ENCODE data around the gene PDCD2L. TPM values are rescaled to one million over a fixed set of nuclear protein-coding genes. Genes with fewer than 3 reads are reported as not detected.

The PDCD2L gene
- total and polyA plus RNA-seq, 9 of the 15 experiments (the other 6 are each of a cell fraction or from before 2014, with no cell fraction given) = 12.1 to 68.5 (median 56.3) TPM

- no peak overlapping the region for H3K4me2 ChIP-seq (ENCODE audit: insufficient read depth, low read length)
- H3K9me1 ChIP-seq (ENCODE audit: control insufficient read depth, insufficient read depth, low read length) = no peaks in the 10 kb centered on the region
- no peaks in the 10 kb centered on the region for H3K4me1 ChIP-seq (replicated peaks in 1 of 2; ENCODE audit: control insufficient read depth in 2 of 2, insufficient read depth in 2 of 2, low read length in 2 of 2)
- TF ChIP-seq TAF7 (tag; IDR thresholded peaks at IDR 0.05) (no peak), ETV1 (tag; conservative IDR thresholded peaks at IDR 0.05; ENCODE audit: low read depth) (no peak), ZNF212 (CRISPR knock-in tag; IDR thresholded peaks at IDR 0.05) (no peak), TCF7 (IDR thresholded peaks at IDR 0.05; ENCODE audit: borderline replicate concordance) (no peak), ZNF174 (CRISPR knock-in tag; IDR thresholded peaks at IDR 0.05) (no peak), ZNF561 (CRISPR knock-in tag; conservative IDR thresholded peaks at IDR 0.05) (no peak), MYNN (IDR thresholded peaks at IDR 0.05) (no peak), MYNN (CRISPR knock-in tag; IDR thresholded peaks at IDR 0.05) (no peak), NR2C2 (CRISPR knock-in tag; IDR thresholded peaks at IDR 0.05) (no peak), NR2C2 (tag; IDR thresholded peaks at IDR 0.05) (no peak), MAFF (IDR thresholded peaks at IDR 0.05; ENCODE audit: low read length) (no peak), NR2F6 (CRISPR knock-in tag; IDR thresholded peaks at IDR 0.05) (no peak), RBM14 (IDR thresholded peaks at IDR 0.05; ENCODE audit: borderline replicate concordance, insufficient read depth, low read depth, low read length) (no peak), FOXJ3 (CRISPR knock-in tag; IDR thresholded peaks at IDR 0.05) (no peak), CBX3 (IDR thresholded peaks at IDR 0.05; ENCODE audit: borderline replicate concordance in 1 of 2, low read length in 2 of 2) (no peak), ZNF780A (CRISPR knock-in tag; IDR thresholded peaks at IDR 0.05) (no peak)
- TF ChIP-seq, protein P1, sequence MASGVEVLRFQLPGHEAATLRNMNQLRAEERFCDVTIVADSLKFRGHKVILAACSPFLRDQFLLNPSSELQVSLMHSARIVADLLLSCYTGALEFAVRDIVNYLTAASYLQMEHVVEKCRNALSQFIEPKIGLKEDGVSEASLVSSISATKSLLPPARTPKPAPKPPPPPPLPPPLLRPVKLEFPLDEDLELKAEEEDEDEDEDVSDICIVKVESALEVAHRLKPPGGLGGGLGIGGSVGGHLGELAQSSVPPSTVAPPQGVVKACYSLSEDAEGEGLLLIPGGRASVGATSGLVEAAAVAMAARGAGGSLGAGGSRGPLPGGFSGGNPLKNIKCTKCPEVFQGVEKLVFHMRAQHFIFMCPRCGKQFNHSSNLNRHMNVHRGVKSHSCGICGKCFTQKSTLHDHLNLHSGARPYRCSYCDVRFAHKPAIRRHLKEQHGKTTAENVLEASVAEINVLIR (CRISPR knock-in tag; IDR thresholded peaks at IDR 0.05) = no peak
- TF ChIP-seq, protein P2, sequence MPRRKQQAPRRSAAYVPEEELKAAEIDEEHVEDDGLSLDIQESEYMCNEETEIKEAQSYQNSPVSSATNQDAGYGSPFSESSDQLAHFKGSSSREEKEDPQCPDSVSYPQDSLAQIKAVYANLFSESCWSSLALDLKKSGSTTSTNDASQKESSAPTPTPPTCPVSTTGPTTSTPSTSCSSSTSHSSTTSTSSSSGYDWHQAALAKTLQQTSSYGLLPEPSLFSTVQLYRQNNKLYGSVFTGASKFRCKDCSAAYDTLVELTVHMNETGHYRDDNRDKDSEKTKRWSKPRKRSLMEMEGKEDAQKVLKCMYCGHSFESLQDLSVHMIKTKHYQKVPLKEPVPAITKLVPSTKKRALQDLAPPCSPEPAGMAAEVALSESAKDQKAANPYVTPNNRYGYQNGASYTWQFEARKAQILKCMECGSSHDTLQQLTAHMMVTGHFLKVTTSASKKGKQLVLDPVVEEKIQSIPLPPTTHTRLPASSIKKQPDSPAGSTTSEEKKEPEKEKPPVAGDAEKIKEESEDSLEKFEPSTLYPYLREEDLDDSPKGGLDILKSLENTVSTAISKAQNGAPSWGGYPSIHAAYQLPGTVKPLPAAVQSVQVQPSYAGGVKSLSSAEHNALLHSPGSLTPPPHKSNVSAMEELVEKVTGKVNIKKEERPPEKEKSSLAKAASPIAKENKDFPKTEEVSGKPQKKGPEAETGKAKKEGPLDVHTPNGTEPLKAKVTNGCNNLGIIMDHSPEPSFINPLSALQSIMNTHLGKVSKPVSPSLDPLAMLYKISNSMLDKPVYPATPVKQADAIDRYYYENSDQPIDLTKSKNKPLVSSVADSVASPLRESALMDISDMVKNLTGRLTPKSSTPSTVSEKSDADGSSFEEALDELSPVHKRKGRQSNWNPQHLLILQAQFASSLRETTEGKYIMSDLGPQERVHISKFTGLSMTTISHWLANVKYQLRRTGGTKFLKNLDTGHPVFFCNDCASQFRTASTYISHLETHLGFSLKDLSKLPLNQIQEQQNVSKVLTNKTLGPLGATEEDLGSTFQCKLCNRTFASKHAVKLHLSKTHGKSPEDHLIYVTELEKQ (CRISPR knock-in tag; IDR thresholded peaks at IDR 0.05) = no peak
- CTCF ChIA-PET (ENCODE audit: low intra/inter-chr PET ratio) = no interaction called here
- DNase-seq (ENCODE audit: extremely low read depth in 1 of 4, low spot score in 3 of 4) (no peak), ATAC-seq (no peak), FAIRE-seq (no peak)
- POLR2A ChIA-PET = interaction anchor here (0.8 to 0.9 kb wide), 3 partner anchors 14 to 17 kb away, joined by 3 to 6 read pairs (median 3); partner anchors contain the start of gene UBA2
- H3K9ac ChIP-seq (ENCODE audit: insufficient read depth in 1 of 2, low read depth in 2 of 2, low read length in 2 of 2) = no peak overlapping the region; a peak in 1 of 4 replicates
- no TSS peak for BruUV-seq (replicated peaks)
- no peaks in the 10 kb centered on the region for H3K9me3 ChIP-seq (replicated peaks; ENCODE audit: control insufficient read depth, insufficient read depth, low read depth, low read length)
- no peaks in the 10 kb centered on the region for H4K20me1 ChIP-seq (replicated peaks; ENCODE audit: control insufficient read depth, insufficient read depth, low read length)
- WGBS (ENCODE audit: insufficient coverage, low coverage, missing lambda C conversion rate) = 98% methylated on average over 11 of the region's 13 CpGs
- no peak overlapping the region for H3K4me3 ChIP-seq
- no peaks in the 10 kb centered on the region for H3K27me3 ChIP-seq (ENCODE audit: control insufficient read depth in 2 of 2, insufficient read depth in 2 of 2, low read length in 2 of 2)
- peaks cover 37% of the 10 kb centered on the region for H3K79me2 ChIP-seq (ENCODE audit: control insufficient read depth, insufficient read depth, low read length)
- in situ Hi-C loops (cut with MboI) (no loop called here), intact Hi-C loops (cut with micrococcal nuclease) (no loop called here)
- no peak overlapping the region for H2AFZ ChIP-seq (ENCODE audit: low read depth, low read length)
- H3K27ac ChIP-seq (ENCODE audit: extremely low read depth, low read depth, low read length) = no peak overlapping the region
- peaks cover 79% of the 10 kb centered on the region for H3K36me3 ChIP-seq (ENCODE audit: control insufficient read depth, insufficient read depth, low read length)
Observed at GRCh38 chr19:34411216-34411615, 7.0 kb downstream of the PDCD2L start.

Data from K562 (cell line).